ENCODE results near the gene UBR4. TPM values are rescaled to one million over a fixed set of nuclear protein-coding genes. Genes with fewer than 3 reads are reported as not detected.
"Not testable (repeated sequence)": the region's sequence is repeated elsewhere in the genome, so short reads cannot be mapped to it uniquely, and the experiment has no call there.

The UBR4 gene
- total RNA-seq, 2 experiments from 2014 or later: 165 to 169 TPM

DNA sequence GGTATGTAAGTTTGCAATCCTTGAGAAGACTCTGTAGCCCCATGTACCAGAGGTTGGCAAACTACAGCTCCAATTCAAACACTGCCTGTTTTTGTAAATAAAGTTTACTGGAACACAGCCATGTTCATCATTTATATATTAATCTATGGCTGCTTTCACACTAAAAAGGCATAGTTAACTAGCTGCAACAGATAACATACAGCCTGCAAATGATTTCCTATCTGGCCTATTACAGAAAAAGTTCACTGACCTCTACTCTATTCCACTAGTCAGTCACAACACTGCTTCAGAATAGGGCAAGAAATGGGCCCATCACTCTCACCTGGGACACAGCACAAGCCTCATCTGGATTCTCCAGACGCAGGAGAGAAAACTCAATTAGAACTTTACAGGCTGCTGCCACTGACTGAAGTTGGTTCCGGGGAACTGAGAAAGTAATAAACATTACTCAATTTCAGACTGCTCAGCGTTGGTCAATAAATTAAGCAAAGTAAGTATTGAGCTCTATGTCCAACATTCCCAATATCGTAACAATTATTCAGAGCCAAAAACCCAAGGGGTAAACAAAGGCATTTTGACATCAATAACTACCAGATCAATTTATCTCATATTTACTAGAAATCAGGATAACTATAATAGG lies 10.6 kb downstream of the UBR4 start:
- Mint-ChIP-seq H3K27me3 (ENCODE audit: low read depth) (no peaks in the 10 kb centered on the region), H3K4me1 (ENCODE audit: low read depth) (peaks cover 27% of the 10 kb centered on the region), H3K4me3 (no peak overlapping the region), H3K36me3 (ENCODE audit: low read depth) (peaks cover 31% of the 10 kb centered on the region), H3K27ac (no peak overlapping the region), H3K9me3 (no peaks in the 10 kb centered on the region)
- intact Hi-C loops (cut with micrococcal nuclease): no loop called here
- DNase-seq: no peak
- CTCF ChIA-PET: no interaction called here

DNA sequence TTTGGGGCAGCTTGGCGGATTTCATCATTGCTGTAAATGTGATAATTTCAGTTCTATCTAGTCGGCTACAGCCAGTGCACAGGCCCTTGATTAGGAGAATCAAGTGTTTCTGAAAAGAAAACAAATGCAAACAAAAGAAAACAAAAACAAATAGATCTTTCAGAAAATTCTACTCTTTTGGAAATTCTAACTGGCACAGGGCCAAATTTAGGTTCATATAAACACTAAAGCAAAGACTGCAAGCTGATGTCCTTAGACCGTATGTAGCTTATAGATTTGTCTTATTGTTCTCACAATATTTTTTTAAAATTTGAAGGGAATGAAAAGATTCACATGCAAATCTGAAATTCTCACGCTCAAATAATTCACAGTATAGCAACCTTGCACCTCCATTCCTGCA lies 11.2 kb downstream of the UBR4 start:
- peaks cover 32% of the 10 kb centered on the region for H3K36me3 Mint-ChIP-seq (ENCODE audit: low read depth)
- H3K4me1 Mint-ChIP-seq (ENCODE audit: low read depth): peaks cover 21% of the 10 kb centered on the region
- CTCF ChIA-PET: interaction anchor here (1.2 kb wide), 1 partner anchor 42 kb away, joined by 3 read pairs; no protein-coding TSS in a partner anchor
- H3K9me3 Mint-ChIP-seq: no peaks in the 10 kb centered on the region
- intact Hi-C loops (cut with micrococcal nuclease): no loop called here
- no peak overlapping the region for H3K4me3 Mint-ChIP-seq
- H3K27ac Mint-ChIP-seq: peak overlapping the region; percentile 9
- no peaks in the 10 kb centered on the region for H3K27me3 Mint-ChIP-seq (ENCODE audit: low read depth)
- DNase-seq: no peak

DNA sequence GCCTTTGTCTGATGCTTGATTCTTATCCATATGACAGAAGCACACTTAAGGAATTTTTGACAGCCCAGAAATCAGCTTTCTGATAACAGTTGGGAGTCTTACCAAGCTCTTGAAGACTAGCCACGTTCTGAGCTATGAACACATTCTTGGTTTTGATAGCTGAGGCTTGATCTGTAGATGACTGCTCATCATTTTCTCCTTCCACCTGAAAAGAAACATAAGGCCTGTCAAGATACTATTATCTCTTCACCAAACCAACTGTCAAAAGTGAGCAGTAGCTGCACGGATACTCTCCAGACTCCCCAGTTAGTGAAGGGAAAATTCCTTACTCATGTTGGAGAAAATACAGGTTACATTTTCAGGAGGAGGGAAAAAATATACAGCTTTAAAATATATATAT lies 12.2 kb downstream of the UBR4 start:
- H3K36me3 Mint-ChIP-seq (ENCODE audit: low read depth): peaks cover 42% of the 10 kb centered on the region
- intact Hi-C loops (cut with micrococcal nuclease): no loop called here
- CTCF ChIA-PET: interaction anchor here (1.2 to 1.5 kb wide), 2 partner anchors 10 to 43 kb away, joined by 3 to 4 read pairs; no protein-coding TSS in a partner anchor
- H3K4me1 Mint-ChIP-seq (ENCODE audit: low read depth): peaks cover 13% of the 10 kb centered on the region
- H3K27me3 Mint-ChIP-seq (ENCODE audit: low read depth): no peaks in the 10 kb centered on the region
- H3K4me3 Mint-ChIP-seq: no peak overlapping the region
- no peaks in the 10 kb centered on the region for H3K9me3 Mint-ChIP-seq
- DNase-seq: no peak
- H3K27ac Mint-ChIP-seq: no peak overlapping the region

DNA sequence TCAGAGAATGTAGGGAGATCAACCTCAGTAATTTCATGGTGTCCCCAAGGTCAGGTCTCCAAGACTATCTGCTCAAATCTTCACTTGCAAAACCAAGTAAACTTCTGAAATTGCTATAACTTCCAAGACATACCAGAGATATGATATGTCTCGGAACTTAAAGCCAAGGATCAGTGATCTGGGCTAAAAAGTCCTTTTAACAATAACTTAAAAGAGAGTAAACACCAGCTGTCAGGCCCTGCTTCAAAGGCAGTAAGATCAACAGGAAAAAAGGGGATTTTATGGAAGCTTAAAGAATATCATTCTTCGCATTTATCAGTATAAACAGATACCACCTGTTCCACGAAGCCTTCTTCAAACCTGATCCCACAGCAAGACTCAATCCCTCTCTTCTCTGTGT lies 13.7 kb downstream of the UBR4 start:
- Mint-ChIP-seq H3K27ac (no peak overlapping the region), H3K9me3 (no peaks in the 10 kb centered on the region)
- CTCF ChIA-PET: interaction anchor here (0.7 kb wide), 1 partner anchor 422 kb away, joined by 6 read pairs; no protein-coding TSS in a partner anchor

DNA sequence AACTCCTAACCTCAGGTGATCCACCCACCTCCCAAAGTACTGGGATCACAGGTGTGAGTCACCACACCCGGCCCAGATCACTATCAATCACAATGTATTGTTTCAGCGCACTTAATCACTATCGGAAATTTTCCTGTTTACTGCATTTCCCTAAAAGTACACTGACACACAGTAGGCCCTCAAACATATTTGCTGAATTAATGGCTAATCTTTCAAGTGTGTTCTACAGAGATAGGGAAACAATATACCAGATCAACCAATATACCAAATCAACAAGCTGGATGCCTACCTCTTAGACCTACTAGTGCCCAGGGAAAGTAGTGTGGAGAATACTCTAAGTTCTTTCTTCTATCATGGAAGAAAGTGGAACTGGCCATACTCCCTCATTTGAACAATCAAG lies 17.1 kb downstream of the UBR4 start:
- CTCF ChIA-PET: interaction anchor here (0.5 to 1.3 kb wide), 3 partner anchors 23 to 42 kb away, joined by 3 read pairs; no protein-coding TSS in a partner anchor
- H3K4me1 Mint-ChIP-seq (ENCODE audit: low read depth): peaks cover 2% of the 10 kb centered on the region
- intact Hi-C loops (cut with micrococcal nuclease): no loop called here
- H3K27ac Mint-ChIP-seq: no peak overlapping the region
- DNase-seq: no peak
- no peaks in the 10 kb centered on the region for H3K9me3 Mint-ChIP-seq
- H3K36me3 Mint-ChIP-seq (ENCODE audit: low read depth): peaks cover 48% of the 10 kb centered on the region
- H3K27me3 Mint-ChIP-seq (ENCODE audit: low read depth): no peaks in the 10 kb centered on the region
- no peak overlapping the region for H3K4me3 Mint-ChIP-seq

More for the DNA sequence above, 13.7 kb downstream of the UBR4 start:
- DNase-seq: no peak
- Mint-ChIP-seq H3K4me1 (ENCODE audit: low read depth) (no peaks in the 10 kb centered on the region), H3K36me3 (ENCODE audit: low read depth) (peaks cover 50% of the 10 kb centered on the region), H3K4me3 (no peak overlapping the region), H3K27me3 (ENCODE audit: low read depth) (no peaks in the 10 kb centered on the region)
- intact Hi-C loops (cut with micrococcal nuclease): no loop called here

DNA sequence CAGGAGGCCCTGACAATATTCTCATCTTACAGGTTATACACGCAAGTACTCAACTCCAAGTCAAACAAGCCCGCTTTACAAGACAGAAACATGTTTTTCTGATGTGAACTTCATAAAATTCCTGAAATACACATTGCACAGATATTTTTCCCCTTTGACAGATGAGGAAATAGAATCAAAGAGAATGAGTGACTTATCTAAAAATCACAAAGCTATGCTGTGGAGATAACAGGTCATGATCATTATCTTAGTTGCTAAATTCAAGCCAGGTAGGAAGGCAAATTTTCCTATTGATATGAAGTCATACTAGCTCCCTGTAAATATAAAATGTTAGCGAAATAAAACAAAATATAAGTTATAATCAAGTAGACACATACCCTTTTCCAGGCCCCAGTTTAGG lies 18.3 kb downstream of the UBR4 start:
- Mint-ChIP-seq H3K4me3 (no peak overlapping the region), H3K27me3 (ENCODE audit: low read depth) (no peaks in the 10 kb centered on the region), H3K9me3 (no peaks in the 10 kb centered on the region), H3K27ac (no peak overlapping the region), H3K36me3 (ENCODE audit: low read depth) (peaks cover 49% of the 10 kb centered on the region), H3K4me1 (ENCODE audit: low read depth) (peaks cover 7% of the 10 kb centered on the region)
- DNase-seq: no peak
- intact Hi-C loops (cut with micrococcal nuclease): no loop called here
- CTCF ChIA-PET: no interaction called here

DNA sequence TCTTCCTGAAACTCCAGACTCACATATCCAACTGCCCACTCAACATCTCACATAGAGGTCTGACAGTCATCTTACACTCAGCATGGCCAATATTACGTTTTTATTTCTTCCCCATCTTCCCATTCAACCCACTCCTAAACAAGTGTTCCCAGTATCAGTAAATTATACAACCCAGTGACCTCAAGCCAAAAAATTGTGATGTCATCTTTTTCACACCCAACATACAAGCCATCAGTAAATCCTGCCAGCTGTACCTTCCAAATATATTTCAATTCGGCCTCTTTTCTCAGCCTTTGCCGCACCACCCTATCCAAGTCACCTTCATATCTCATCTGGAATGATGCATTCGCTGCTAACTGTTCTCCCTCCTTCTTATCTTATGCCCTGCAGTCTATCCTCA lies 19.6 kb downstream of the UBR4 start:
- no peaks in the 10 kb centered on the region for H3K27me3 Mint-ChIP-seq (ENCODE audit: low read depth)

DNA sequence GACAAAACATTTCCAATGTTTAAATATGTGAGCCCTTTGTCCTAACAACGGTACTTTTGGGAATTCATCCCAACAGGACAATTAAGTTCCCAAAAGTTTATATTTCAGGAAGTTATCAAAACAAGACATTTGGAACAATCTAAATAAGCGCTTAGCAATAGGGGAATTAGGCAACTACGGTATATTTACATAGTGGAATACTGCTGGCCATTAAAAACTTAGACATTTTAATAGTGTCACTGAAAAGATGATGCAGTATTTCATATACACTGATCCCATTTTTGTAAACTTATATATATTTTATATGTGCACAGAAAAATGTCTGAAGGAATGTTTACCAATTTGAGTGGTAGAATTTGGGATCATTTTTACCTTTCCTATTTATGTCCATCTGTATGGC lies 20.8 kb downstream of the UBR4 start:
- peaks cover 59% of the 10 kb centered on the region for H3K36me3 Mint-ChIP-seq (ENCODE audit: low read depth)
- peaks cover 24% of the 10 kb centered on the region for H3K4me1 Mint-ChIP-seq (ENCODE audit: low read depth)
- intact Hi-C loops (cut with micrococcal nuclease): no loop called here
- no peak overlapping the region for H3K27ac Mint-ChIP-seq
- no peaks in the 10 kb centered on the region for H3K27me3 Mint-ChIP-seq (ENCODE audit: low read depth)
- no peak for DNase-seq
- H3K4me3 Mint-ChIP-seq: no peak overlapping the region
- CTCF ChIA-PET: no interaction called here
- no peaks in the 10 kb centered on the region for H3K9me3 Mint-ChIP-seq

More for the DNA sequence above, 19.6 kb downstream of the UBR4 start:
- no peak overlapping the region for H3K27ac Mint-ChIP-seq
- CTCF ChIA-PET: interaction anchor here (0.7 kb wide), 1 partner anchor 54 kb away, joined by 4 read pairs; no protein-coding TSS in a partner anchor
- peaks cover 53% of the 10 kb centered on the region for H3K36me3 Mint-ChIP-seq (ENCODE audit: low read depth)
- intact Hi-C loops (cut with micrococcal nuclease): no loop called here
- H3K9me3 Mint-ChIP-seq: no peaks in the 10 kb centered on the region
- no peak overlapping the region for H3K4me3 Mint-ChIP-seq
- DNase-seq: no peak
- peaks cover 19% of the 10 kb centered on the region for H3K4me1 Mint-ChIP-seq (ENCODE audit: low read depth)

DNA sequence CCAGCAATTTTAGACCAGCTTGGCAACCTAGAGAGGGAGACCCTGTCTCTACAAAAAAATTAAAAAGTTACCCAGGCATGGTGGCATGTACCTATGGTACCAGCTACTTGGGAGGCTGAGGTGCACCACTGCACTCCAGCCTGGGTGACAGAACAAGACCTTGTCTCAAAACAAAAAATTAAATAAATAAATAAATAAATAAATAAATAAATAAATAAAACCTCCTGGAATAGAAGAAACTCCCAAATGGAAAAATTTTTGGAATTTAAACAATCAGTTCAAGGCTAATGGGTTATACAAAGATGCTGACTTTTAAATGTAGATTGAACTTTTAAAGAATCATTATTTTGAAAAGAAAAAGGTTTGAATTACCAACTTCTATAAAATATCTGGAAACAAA lies 22.2 kb downstream of the UBR4 start:
- DNase-seq: no peak
- Mint-ChIP-seq H3K27me3 (ENCODE audit: low read depth) (no peaks in the 10 kb centered on the region), H3K27ac (no peak overlapping the region), H3K36me3 (ENCODE audit: low read depth) (peaks cover 60% of the 10 kb centered on the region), H3K4me3 (no peak overlapping the region), H3K9me3 (no peaks in the 10 kb centered on the region), H3K4me1 (ENCODE audit: low read depth) (peaks cover 24% of the 10 kb centered on the region)
- intact Hi-C loops (cut with micrococcal nuclease): no loop called here
- CTCF ChIA-PET: no interaction called here

DNA sequence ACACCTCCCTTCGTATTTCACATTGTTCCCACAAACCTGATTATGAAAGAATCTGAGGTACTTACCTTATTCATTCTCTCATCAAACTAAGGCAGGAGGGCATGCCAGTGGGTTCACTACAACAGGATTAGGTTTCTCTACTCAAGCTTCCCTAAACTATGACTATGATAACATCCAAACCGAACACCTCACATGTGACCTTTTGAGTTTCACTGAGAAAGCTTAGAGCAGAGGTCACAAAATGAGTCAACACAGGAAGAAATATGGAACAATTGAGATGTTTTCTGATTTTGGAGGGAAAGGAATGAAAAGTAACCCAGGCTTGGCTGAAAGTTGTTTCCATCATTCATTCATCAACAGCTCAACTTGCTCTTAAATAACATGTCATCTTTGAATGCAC lies 24.1 kb downstream of the UBR4 start:
- Mint-ChIP-seq H3K4me1 (ENCODE audit: low read depth) (peaks cover 27% of the 10 kb centered on the region), H3K27me3 (ENCODE audit: low read depth) (no peaks in the 10 kb centered on the region)

DNA sequence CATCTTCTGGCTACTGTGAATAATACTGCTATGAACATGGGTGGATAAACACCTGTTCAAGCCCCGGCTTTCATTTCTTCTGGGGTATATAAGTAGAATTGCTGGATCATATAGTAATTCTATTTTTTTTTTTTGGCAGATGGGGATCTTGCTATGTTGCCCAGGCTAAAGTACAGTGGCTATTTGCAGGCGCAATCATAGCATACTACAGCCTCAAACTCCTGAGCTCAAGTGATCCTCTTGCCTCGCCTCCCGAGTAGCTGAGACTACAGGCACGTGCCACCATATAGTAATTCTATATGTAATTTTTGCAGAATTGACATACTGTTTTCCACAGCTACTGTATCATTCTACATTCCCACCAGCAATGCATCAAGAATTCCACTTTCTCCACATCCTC lies 27.8 kb downstream of the UBR4 start:
- Mint-ChIP-seq H3K27ac (no peak overlapping the region), H3K9me3 (no peaks in the 10 kb centered on the region), H3K4me1 (ENCODE audit: low read depth) (peaks cover 37% of the 10 kb centered on the region), H3K4me3 (no peak overlapping the region), H3K36me3 (ENCODE audit: low read depth) (peaks cover 67% of the 10 kb centered on the region), H3K27me3 (ENCODE audit: low read depth) (no peaks in the 10 kb centered on the region)
- DNase-seq: no peak
- CTCF ChIA-PET: interaction anchor here (0.9 kb wide), 1 partner anchor 58 kb away, joined by 3 read pairs; no protein-coding TSS in a partner anchor
- intact Hi-C loops (cut with micrococcal nuclease): no loop called here

More for the DNA sequence above, 24.1 kb downstream of the UBR4 start:
- Mint-ChIP-seq H3K4me3 (no peak overlapping the region), H3K36me3 (ENCODE audit: low read depth) (peaks cover 60% of the 10 kb centered on the region), H3K27ac (peak overlapping the region; percentile 86), H3K9me3 (no peaks in the 10 kb centered on the region)
- intact Hi-C loops (cut with micrococcal nuclease): loop anchor here (1.0 kb wide), 2 partner anchors 17 to 19 kb away; no protein-coding TSS in a partner anchor
- CTCF ChIA-PET: interaction anchor here (0.6 to 1.0 kb wide), 3 partner anchors 23 to 220 kb away, joined by 3 read pairs; no protein-coding TSS in a partner anchor
- no peak for DNase-seq

DNA sequence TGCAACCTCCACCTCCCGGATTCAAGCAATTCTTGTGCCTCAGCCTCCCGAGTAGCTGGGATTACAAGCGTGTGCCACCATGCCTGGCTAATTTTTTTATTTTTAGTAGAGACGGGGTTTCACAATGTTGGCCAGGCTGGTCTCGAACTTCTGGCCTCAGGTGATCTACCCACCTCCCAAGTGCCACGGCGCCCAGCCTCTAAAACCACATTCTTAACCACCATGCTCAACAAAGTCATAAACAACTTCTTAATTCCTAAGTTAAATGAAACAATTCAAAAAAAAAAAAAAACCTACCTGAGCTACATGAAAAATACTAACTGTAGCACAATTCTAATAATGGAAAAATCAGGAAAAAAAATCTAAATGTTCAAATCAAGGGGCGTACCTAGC lies 29.8 kb downstream of the UBR4 start:
- peak overlapping the region; percentile 54 for H3K27ac Mint-ChIP-seq
- intact Hi-C loops (cut with micrococcal nuclease): not testable (repeated sequence)

More for the DNA sequence above, 29.8 kb downstream of the UBR4 start:
- Mint-ChIP-seq H3K4me1 (ENCODE audit: low read depth) (peaks cover 22% of the 10 kb centered on the region), H3K36me3 (ENCODE audit: low read depth) (peaks cover 62% of the 10 kb centered on the region)
- peak; percentile 21 for DNase-seq
- H3K9me3 Mint-ChIP-seq; H3K4me3 Mint-ChIP-seq; H3K27me3 Mint-ChIP-seq (ENCODE audit: low read depth): not testable (repeated sequence)
- CTCF ChIA-PET: interaction anchor here (0.7 to 2.2 kb wide), 9 partner anchors 11 to 70 kb away, joined by 3 to 12 read pairs (median 4); no protein-coding TSS in a partner anchor
